Umbilical cord (tissue), 2 donors: Measurements from ENCODE around the gene MUCL3. TPM values are rescaled to one million over a fixed set of nuclear protein-coding genes. Genes with fewer than 3 reads are reported as not detected.
"Not testable (repeated sequence)": the region's sequence is repeated elsewhere in the genome, so short reads cannot be mapped to it uniquely, and the experiment has no call there.

Experiments used
- DNase-seq: peaks from one replicate; pipeline ENCODE4 v3.0.0-alpha.2; 2015; ENCODE audit warnings: low spot score
- total RNA-seq: library from RNA; depleted of rRNA; stranded (reverse); fragments of >200 nt; gene quantifications from one replicate; pipeline ENCODE4 v1.2.3, GENCODE V29; 2014; ENCODE audit warnings: low replicate concordance; ENCODE audit not compliant: insufficient read depth

The MUCL3 gene
- total RNA-seq, 1 donor from 2014 or later: 2.4 TPM

- no peak for DNase-seq
These were observed 38.9 kb downstream of the MUCL3 start for GRCh38 chr6:30979690-30980089.

- peak; percentile 80 for DNase-seq
These were observed 41.4 kb downstream of the MUCL3 start for GRCh38 chr6:30981942-30982772.

- no peak for DNase-seq
These were observed 42.7 kb downstream of the MUCL3 start, which contains the start of gene MUC21 for GRCh38 chr6:30983439-30983838. Gene MUC21, plus strand, starts transcription at chr6:30983718. Its CDS starts 241 bp downstream, at chr6:30983959.

- DNase-seq: no peak
These were observed 44.7 kb downstream of the MUCL3 start for GRCh38 chr6:30985490-30985889.

GRCh38 chr6:30987304-30987703, 46.5 kb downstream of the MUCL3 start:
- no peak for DNase-seq

GRCh38 chr6:30988209-30988825, 47.5 kb downstream of the MUCL3 start:
- DNase-seq: peak; percentile 63

- DNase-seq: no peak
These were observed 49.8 kb downstream of the MUCL3 start for GRCh38 chr6:30990422-30991086.

- no peak for DNase-seq
These were observed 51.1 kb downstream of the MUCL3 start for GRCh38 chr6:30991891-30992290.

GRCh38 chr6:30997301-30997700, 56.5 kb downstream of the MUCL3 start:
- no peak for DNase-seq

- no peak for DNase-seq
These were observed 58.0 kb downstream of the MUCL3 start for GRCh38 chr6:30998785-30999184.

GRCh38 chr6:31000067-31000860, 59.5 kb downstream of the MUCL3 start:
- DNase-seq: not testable (repeated sequence)

- no peak for DNase-seq
These were observed 60.6 kb downstream of the MUCL3 start for GRCh38 chr6:31001281-31001888.

GRCh38 chr6:31002471-31002870, 61.7 kb downstream of the MUCL3 start:
- no peak for DNase-seq

Other genes starting within 250 kb of the MUCL3 start
- gene NRM, start 250.0 kb upstream of the MUCL3 start, total RNA-seq: 4.3 TPM
- 14.9 TPM for gene MDC1, start 223.7 kb upstream of the MUCL3 start, total RNA-seq
- gene TUBB, start 220.6 kb upstream of the MUCL3 start, total RNA-seq: 174 TPM
- gene FLOT1, start 198.3 kb upstream of the MUCL3 start, total RNA-seq: 46.7 TPM
- 70.1 TPM for gene IER3, start 196.4 kb upstream of the MUCL3 start, total RNA-seq
- gene DDR1, start 56.5 kb upstream of the MUCL3 start, total RNA-seq: 19.0 TPM
- 1.4 TPM for gene GTF2H4, start 32.8 kb upstream of the MUCL3 start, total RNA-seq
- gene VARS2, start 26.7 kb upstream of the MUCL3 start, total RNA-seq: 20.5 TPM
- gene SFTA2, start 8.8 kb upstream of the MUCL3 start, total RNA-seq: not detected
- not detected for gene MUC21, start 42.7 kb downstream of the MUCL3 start, total RNA-seq
- 6.5 TPM for gene MUC22, start 69.5 kb downstream of the MUCL3 start, total RNA-seq
- not detected for gene C6orf15, start 171.6 kb downstream of the MUCL3 start, total RNA-seq
- gene PSORS1C1, start 173.8 kb downstream of the MUCL3 start, total RNA-seq: 1.2 TPM
- 2.4 TPM for gene CDSN, start 179.5 kb downstream of the MUCL3 start, total RNA-seq
- gene PSORS1C2, start 198.1 kb downstream of the MUCL3 start, total RNA-seq: not detected
- gene CCHCR1, start 216.8 kb downstream of the MUCL3 start, total RNA-seq: 31.8 TPM
- gene TCF19, start 217.6 kb downstream of the MUCL3 start, total RNA-seq: 6.5 TPM
- 4.1 TPM for gene POU5F1, start 229.7 kb downstream of the MUCL3 start, total RNA-seq